Urinary bladder (tissue), 4 donors: ENCODE results near the gene SCNN1B. TPM values are rescaled to one million over a fixed set of nuclear protein-coding genes. Genes with fewer than 3 reads are reported as not detected.

Experiments used
- DNase-seq: peaks from one replicate; pipeline ENCODE4 v3.0.0-alpha.2; 2015; ENCODE audit errors: extremely low spot score
- H3K27ac ChIP-seq: one replicate; pipeline ENCODE4 v1.5.1; 2013; ENCODE audit warnings: low read depth, mild to moderate bottlenecking, moderate library complexity
- H3K36me3 ChIP-seq: one replicate; pipeline ENCODE4 v1.6.1; 2013; ENCODE audit warnings: mild to moderate bottlenecking, moderate library complexity; ENCODE audit not compliant: insufficient read depth
- H3K4me1 ChIP-seq: one replicate; pipeline ENCODE4 v1.6.1; 2013; ENCODE audit warnings: mild to moderate bottlenecking, moderate library complexity; ENCODE audit not compliant: insufficient read depth
- H3K4me3 ChIP-seq: one replicate; pipeline ENCODE4 v1.5.1; 2013; ENCODE audit warnings: low read depth, low read length
- WGBS: extraction: QIAGEN DNeasy Blood & Tissue Kit; methylation state at CpG from one replicate; pipeline ENCODE4 v1.1.7; 2013; 5-methylcytosine and 5-hydroxymethylcytosine counted together
- polyA plus RNA-seq: library from polyadenylated mRNA; stranded (reverse); fragments of 200-250 nt; gene quantifications from one replicate; pipeline ENCODE4 v1.2.3, GENCODE V29; 2013
- total RNA-seq: library from RNA; depleted of rRNA; stranded (reverse); fragments of >200 nt; gene quantifications from one replicate; pipeline ENCODE4 v1.2.3, GENCODE V29; 2014
- donor health status: healthy with polysubstance abuse.
- donor health status: healthy.

Gene SCNN1B
- total and polyA plus RNA-seq, 2 donors: 3.0 to 6.0 TPM

GRCh38 chr16:23276821-23277220, 25.3 kb upstream of the SCNN1B start:
- no peak overlapping the region for H3K27ac ChIP-seq
- no peaks in the 10 kb centered on the region for H3K4me1 ChIP-seq
- H3K36me3 ChIP-seq: no peaks in the 10 kb centered on the region
- WGBS: 67% methylated on average over 4 of the region's 4 CpGs
- no peak for DNase-seq
- H3K4me3 ChIP-seq: no peak overlapping the region

GRCh38 chr16:23278031-23278430, 24.1 kb upstream of the SCNN1B start:
- Histone ChIP-seq H3K36me3 (no peaks in the 10 kb centered on the region), H3K4me3 (no peak overlapping the region), H3K27ac (no peak overlapping the region), H3K4me1 (no peaks in the 10 kb centered on the region)
- DNase-seq: no peak
- WGBS: 60% methylated on average over 2 of the region's 2 CpGs

GRCh38 chr16:23279721-23280153, 22.4 kb upstream of the SCNN1B start:
- WGBS: 21% methylated on average over 9 of the region's 9 CpGs
- Histone ChIP-seq H3K27ac (no peak overlapping the region), H3K36me3 (no peaks in the 10 kb centered on the region), H3K4me3 (no peak overlapping the region), H3K4me1 (no peaks in the 10 kb centered on the region)
- DNase-seq: peak; percentile 72

- H3K4me3 ChIP-seq: no peak overlapping the region
- DNase-seq: no peak
- H3K27ac ChIP-seq: no peak overlapping the region
- no peaks in the 10 kb centered on the region for H3K36me3 ChIP-seq
- no peaks in the 10 kb centered on the region for H3K4me1 ChIP-seq
- 71% methylated on average over 6 of the region's 6 CpGs for WGBS
Measured at GRCh38 chr16:23280483-23280967, 21.6 kb upstream of the SCNN1B start.

- Histone ChIP-seq H3K4me1 (no peaks in the 10 kb centered on the region), H3K36me3 (no peaks in the 10 kb centered on the region), H3K27ac (no peak overlapping the region), H3K4me3 (no peak overlapping the region)
- 72% methylated on average over 1 of the region's 1 CpG for WGBS
- no peak for DNase-seq
Measured at GRCh38 chr16:23282568-23282967, 19.5 kb upstream of the SCNN1B start.

GRCh38 chr16:23283571-23283970, 18.5 kb upstream of the SCNN1B start:
- Histone ChIP-seq H3K27ac (no peak overlapping the region), H3K4me1 (no peaks in the 10 kb centered on the region), H3K4me3 (no peak overlapping the region), H3K36me3 (no peaks in the 10 kb centered on the region)
- WGBS: 89% methylated on average over 2 of the region's 2 CpGs
- no peak for DNase-seq

- Histone ChIP-seq H3K36me3 (no peaks in the 10 kb centered on the region), H3K4me1 (no peaks in the 10 kb centered on the region), H3K4me3 (no peak overlapping the region), H3K27ac (no peak overlapping the region)
- 75% methylated on average over 2 of the region's 2 CpGs for WGBS
- DNase-seq: no peak
Measured at GRCh38 chr16:23284584-23284983, 17.5 kb upstream of the SCNN1B start.

GRCh38 chr16:23286131-23286532, 16.0 kb upstream of the SCNN1B start:
- Histone ChIP-seq H3K4me1 (no peaks in the 10 kb centered on the region), H3K4me3 (no peak overlapping the region), H3K27ac (no peak overlapping the region), H3K36me3 (no peaks in the 10 kb centered on the region)
- no peak for DNase-seq
- 73% methylated on average over 4 of the region's 4 CpGs for WGBS

GRCh38 chr16:23288209-23288608, 13.9 kb upstream of the SCNN1B start:
- DNase-seq: no peak
- WGBS: 69% methylated on average over 3 of the region's 3 CpGs

GRCh38 chr16:23288726-23289512, 13.2 kb upstream of the SCNN1B start:
- H3K27ac ChIP-seq: no peak overlapping the region
- WGBS: 78% methylated on average over 9 of the region's 9 CpGs
- DNase-seq: no peak

More at GRCh38 chr16:23288209-23288608, 13.9 kb upstream of the SCNN1B start:
- Histone ChIP-seq H3K4me3 (no peak overlapping the region), H3K4me1 (no peaks in the 10 kb centered on the region), H3K27ac (no peak overlapping the region), H3K36me3 (no peaks in the 10 kb centered on the region)

GRCh38 chr16:23290189-23291062, 11.7 kb upstream of the SCNN1B start:
- no peaks in the 10 kb centered on the region for H3K36me3 ChIP-seq
- H3K4me3 ChIP-seq: no peak overlapping the region
- no peak overlapping the region for H3K27ac ChIP-seq
- WGBS: 70% methylated on average over 12 of the region's 12 CpGs
- no peak for DNase-seq
- peaks cover 1% of the 10 kb centered on the region for H3K4me1 ChIP-seq

More at GRCh38 chr16:23288726-23289512, 13.2 kb upstream of the SCNN1B start:
- no peak overlapping the region for H3K4me3 ChIP-seq
- no peaks in the 10 kb centered on the region for H3K36me3 ChIP-seq
- H3K4me1 ChIP-seq: no peaks in the 10 kb centered on the region

- WGBS: 86% methylated on average over 6 of the region's 6 CpGs
Measured at GRCh38 chr16:23293016-23293415, 9.1 kb upstream of the SCNN1B start.

GRCh38 chr16:23294260-23294659, 7.8 kb upstream of the SCNN1B start:
- Histone ChIP-seq H3K4me1 (peaks cover 1% of the 10 kb centered on the region), H3K4me3 (no peak overlapping the region), H3K27ac (no peak overlapping the region), H3K36me3 (no peaks in the 10 kb centered on the region)
- no peak for DNase-seq
- WGBS: 76% methylated on average over 2 of the region's 2 CpGs

More at GRCh38 chr16:23293016-23293415, 9.1 kb upstream of the SCNN1B start:
- Histone ChIP-seq H3K36me3 (no peaks in the 10 kb centered on the region), H3K4me1 (peaks cover 1% of the 10 kb centered on the region), H3K4me3 (no peak overlapping the region), H3K27ac (no peak overlapping the region)
- no peak for DNase-seq
